ENCODE data around the gene OBSCN.
"Not testable (repeated sequence)": the region's sequence is repeated elsewhere in the genome, so short reads cannot be mapped to it uniquely, and the experiment has no call there.

The OBSCN gene

DNA sequence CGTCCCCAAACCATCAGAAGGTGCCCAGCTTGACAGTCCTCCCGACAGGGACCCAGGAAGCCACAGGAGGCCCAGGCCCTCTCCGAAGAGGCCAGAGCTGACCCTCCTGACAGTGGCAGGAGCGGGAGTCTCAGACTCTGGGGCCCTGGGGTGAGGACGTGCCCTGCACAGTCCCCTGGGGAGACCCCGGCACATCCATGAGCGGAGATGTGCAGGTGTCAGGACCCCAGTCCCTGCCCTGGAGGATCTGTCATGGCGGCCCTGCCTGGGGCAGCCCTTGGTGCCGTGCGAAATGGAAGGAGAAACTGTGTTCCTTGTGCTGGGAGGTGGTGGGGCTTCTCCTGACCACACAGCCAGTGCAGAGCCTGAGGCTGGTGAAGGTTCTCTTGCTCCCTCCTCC lies 55.8 kb downstream of the OBSCN start:
- TF ChIP-seq FOXM1 (IDR thresholded peaks at IDR 0.05; ENCODE audit: borderline replicate concordance) (no peak), SP1 (IDR thresholded peaks at IDR 0.05) (no peak), ELF4 (IDR thresholded peaks at IDR 0.05) (no peak), ZNF384 (IDR thresholded peaks at IDR 0.05) (no peak), TARDBP (IDR thresholded peaks at IDR 0.05) (no peak), CTBP1 (IDR thresholded peaks at IDR 0.05; ENCODE audit: borderline replicate concordance) (no peak), ARNT (IDR thresholded peaks at IDR 0.05) (no peak), FOXA1 (IDR thresholded peaks at IDR 0.05) (no peak)
- POLR2A ChIA-PET: no interaction called here
- DNase-seq (ENCODE audit: extremely low spot score): no peak
- CTCF ChIA-PET: no interaction called here

DNA sequence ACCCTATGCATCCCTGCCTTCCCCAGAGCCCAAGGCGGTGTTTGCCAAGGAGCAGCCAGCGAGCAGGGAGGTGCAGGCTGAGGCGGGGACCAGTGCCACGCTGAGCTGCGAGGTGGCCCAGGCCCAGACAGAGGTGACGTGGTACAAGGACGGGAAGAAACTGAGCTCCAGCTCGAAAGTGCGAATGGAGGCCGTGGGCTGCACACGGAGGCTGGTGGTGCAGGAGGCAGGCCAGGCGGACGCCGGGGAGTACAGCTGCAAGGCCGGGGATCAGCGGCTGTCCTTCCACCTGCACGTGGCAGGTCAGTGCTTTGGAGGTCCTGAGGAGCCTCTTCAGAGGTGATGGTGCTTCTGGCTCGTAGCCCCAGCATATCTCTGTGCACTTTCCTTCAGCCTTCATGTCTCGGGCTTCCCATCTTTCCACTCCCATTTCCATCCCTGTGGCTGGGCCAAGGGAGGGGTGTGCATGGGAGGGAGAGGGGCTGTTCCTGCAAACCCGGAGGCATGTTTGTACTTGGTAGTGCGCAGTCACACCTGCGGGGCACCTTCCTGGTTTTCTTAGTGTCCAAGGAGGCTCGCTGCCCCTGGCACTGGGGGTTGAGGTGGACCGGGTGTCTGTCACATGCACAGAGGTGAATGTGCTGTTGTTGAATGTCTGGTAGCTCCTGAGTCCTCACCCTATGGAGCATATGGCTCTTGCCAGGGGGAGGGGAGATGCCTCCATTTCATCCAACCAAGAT lies 56.4 kb downstream of the OBSCN start:
- no peak for TF ChIP-seq ELF4 (IDR thresholded peaks at IDR 0.05)
- no peak for TF ChIP-seq TARDBP (IDR thresholded peaks at IDR 0.05)
- TF ChIP-seq CTBP1 (IDR thresholded peaks at IDR 0.05; ENCODE audit: borderline replicate concordance): no peak
- no peak for TF ChIP-seq LEF1 (IDR thresholded peaks at IDR 0.05; ENCODE audit: borderline replicate concordance)
- no peak for TF ChIP-seq SP1 (IDR thresholded peaks at IDR 0.05)
- no peak for TF ChIP-seq BHLHE40 (IDR thresholded peaks at IDR 0.05; ENCODE audit: borderline replicate concordance)
- no peak for TF ChIP-seq ARNT (IDR thresholded peaks at IDR 0.05)
- no peak for TF ChIP-seq L3MBTL2 (conservative IDR thresholded peaks at IDR 0.05)
- TF ChIP-seq FOXK2 (IDR thresholded peaks at IDR 0.05): no peak
- no peak for TF ChIP-seq ZNF384 (IDR thresholded peaks at IDR 0.05)
- no peak for TF ChIP-seq SUZ12 (IDR thresholded peaks at IDR 0.05)
- TF ChIP-seq NFRKB (IDR thresholded peaks at IDR 0.05): no peak
- TF ChIP-seq FOXM1 (IDR thresholded peaks at IDR 0.05; ENCODE audit: borderline replicate concordance): no peak
- no peak for TF ChIP-seq FOXA1 (IDR thresholded peaks at IDR 0.05)
- no peak for TF ChIP-seq HDGF (IDR thresholded peaks at IDR 0.05; ENCODE audit: borderline replicate concordance)
- DNase-seq (ENCODE audit: extremely low spot score): no peak
- ChIA-PET POLR2A (no interaction called here), CTCF (no interaction called here)

GRCh38 chr1:228265167-228265566 lies 57.3 kb downstream of the OBSCN start:
- ChIA-PET CTCF (no interaction called here), POLR2A (no interaction called here)
- DNase-seq (ENCODE audit: extremely low spot score): no peak
- TF ChIP-seq L3MBTL2 (conservative IDR thresholded peaks at IDR 0.05): no peak
- no peak for TF ChIP-seq FOXA1 (IDR thresholded peaks at IDR 0.05)
- no peak for TF ChIP-seq BHLHE40 (IDR thresholded peaks at IDR 0.05; ENCODE audit: borderline replicate concordance)
- no peak for TF ChIP-seq FOXM1 (IDR thresholded peaks at IDR 0.05; ENCODE audit: borderline replicate concordance)
- no peak for TF ChIP-seq CTBP1 (IDR thresholded peaks at IDR 0.05; ENCODE audit: borderline replicate concordance)
- no peak for TF ChIP-seq ELF4 (IDR thresholded peaks at IDR 0.05)
- TF ChIP-seq ZNF384 (IDR thresholded peaks at IDR 0.05): no peak
- TF ChIP-seq HDGF (IDR thresholded peaks at IDR 0.05; ENCODE audit: borderline replicate concordance): no peak
- no peak for TF ChIP-seq SP1 (IDR thresholded peaks at IDR 0.05)
- TF ChIP-seq LEF1 (IDR thresholded peaks at IDR 0.05; ENCODE audit: borderline replicate concordance): no peak
- TF ChIP-seq SUZ12 (IDR thresholded peaks at IDR 0.05): no peak
- no peak for TF ChIP-seq NFRKB (IDR thresholded peaks at IDR 0.05)
- no peak for TF ChIP-seq TARDBP (IDR thresholded peaks at IDR 0.05)
- no peak for TF ChIP-seq ARNT (IDR thresholded peaks at IDR 0.05)
- TF ChIP-seq, protein P1, sequence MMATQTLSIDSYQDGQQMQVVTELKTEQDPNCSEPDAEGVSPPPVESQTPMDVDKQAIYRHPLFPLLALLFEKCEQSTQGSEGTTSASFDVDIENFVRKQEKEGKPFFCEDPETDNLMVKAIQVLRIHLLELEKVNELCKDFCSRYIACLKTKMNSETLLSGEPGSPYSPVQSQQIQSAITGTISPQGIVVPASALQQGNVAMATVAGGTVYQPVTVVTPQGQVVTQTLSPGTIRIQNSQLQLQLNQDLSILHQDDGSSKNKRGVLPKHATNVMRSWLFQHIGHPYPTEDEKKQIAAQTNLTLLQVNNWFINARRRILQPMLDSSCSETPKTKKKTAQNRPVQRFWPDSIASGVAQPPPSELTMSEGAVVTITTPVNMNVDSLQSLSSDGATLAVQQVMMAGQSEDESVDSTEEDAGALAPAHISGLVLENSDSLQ (IDR thresholded peaks at IDR 0.05): no peak
- TF ChIP-seq FOXK2 (IDR thresholded peaks at IDR 0.05): no peak

GRCh38 chr1:228267962-228268880 lies 60.4 kb downstream of the OBSCN start:
- CTCF ChIA-PET: interaction anchor here (0.8 kb wide), 1 partner anchor 139 kb away, joined by 3 read pairs; no protein-coding TSS in a partner anchor
- DNase-seq (ENCODE audit: extremely low spot score): no peak
- TF ChIP-seq, protein P1 (IDR thresholded peaks at IDR 0.05): no peak
- no peak for TF ChIP-seq FOXM1 (IDR thresholded peaks at IDR 0.05; ENCODE audit: borderline replicate concordance)
- no peak for TF ChIP-seq ELF4 (IDR thresholded peaks at IDR 0.05)
- no peak for TF ChIP-seq NFRKB (IDR thresholded peaks at IDR 0.05)
- TF ChIP-seq BHLHE40 (IDR thresholded peaks at IDR 0.05; ENCODE audit: borderline replicate concordance): no peak
- TF ChIP-seq ARNT (IDR thresholded peaks at IDR 0.05): no peak
- TF ChIP-seq FOXA1 (IDR thresholded peaks at IDR 0.05): no peak
- TF ChIP-seq FOXK2 (IDR thresholded peaks at IDR 0.05): no peak
- POLR2A ChIA-PET: no interaction called here

DNA sequence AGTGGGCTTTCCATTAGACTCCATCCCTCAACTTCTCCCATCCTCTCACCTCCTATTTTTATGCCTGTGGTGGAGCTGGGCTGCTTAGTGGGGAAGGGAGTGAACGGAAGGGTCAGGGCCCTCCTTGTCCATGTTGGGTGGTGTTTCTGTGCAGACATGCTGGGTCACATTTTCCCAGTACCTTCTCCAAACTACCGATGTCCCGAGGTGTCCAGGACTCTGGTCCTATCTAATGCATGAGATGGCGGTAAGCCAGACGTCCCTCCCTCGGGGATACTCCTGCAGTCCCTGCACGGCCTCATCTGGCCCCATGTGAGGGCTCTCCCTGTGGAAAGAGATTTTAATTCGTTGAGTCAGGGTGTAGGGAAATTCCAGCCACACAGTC lies 61.0 kb downstream of the OBSCN start:
- ChIA-PET CTCF (interaction anchor here (0.8 kb wide), 1 partner anchor 139 kb away, joined by 3 read pairs; no protein-coding TSS in a partner anchor), POLR2A (no interaction called here)
- TF ChIP-seq BHLHE40 (IDR thresholded peaks at IDR 0.05; ENCODE audit: borderline replicate concordance): no peak
- TF ChIP-seq SP1 (IDR thresholded peaks at IDR 0.05): no peak
- TF ChIP-seq NFRKB (IDR thresholded peaks at IDR 0.05): no peak
- no peak for TF ChIP-seq ELF4 (IDR thresholded peaks at IDR 0.05)
- TF ChIP-seq L3MBTL2 (conservative IDR thresholded peaks at IDR 0.05): no peak
- no peak for TF ChIP-seq HDGF (IDR thresholded peaks at IDR 0.05; ENCODE audit: borderline replicate concordance)
- no peak for TF ChIP-seq SUZ12 (IDR thresholded peaks at IDR 0.05)
- TF ChIP-seq LEF1 (IDR thresholded peaks at IDR 0.05; ENCODE audit: borderline replicate concordance): no peak
- TF ChIP-seq, protein P1 (IDR thresholded peaks at IDR 0.05): no peak
- TF ChIP-seq FOXK2 (IDR thresholded peaks at IDR 0.05): no peak
- no peak for DNase-seq (ENCODE audit: extremely low spot score)

- CTCF ChIA-PET; DNase-seq (ENCODE audit: extremely low spot score); POLR2A ChIA-PET: not testable (repeated sequence)
Observed at GRCh38 chr1:228269431-228269830, 61.6 kb downstream of the OBSCN start.

All from HEK293T (cell line).